OCI-LY1 (cell line): ENCODE measurements around the gene PPP2CA.

ENCODE experiments used
- H2AFZ ChIP-seq: fragments of 200-600 bp; sonication (generic), shearing (Covaris generic); 2 replicates; pipeline ENCODE4 v1.6.0; 2014; ENCODE audit warnings: antibody characterized with exemption, mild to moderate bottlenecking, low read length
- H3F3A ChIP-seq: fragments of 200-600 bp; sonication (generic), shearing (Covaris generic); 2 replicates; pipeline ENCODE4 v1.6.0; 2014; ENCODE audit warnings: mild to moderate bottlenecking, antibody characterized with exemption, low read length, moderate library complexity; ENCODE audit not compliant: insufficient read depth
- H3K27ac ChIP-seq: fragments of 200-600 bp; sonication (generic); 2 replicates; pipeline ENCODE4 v1.5.1; 2014; ENCODE audit warnings: low read length, mixed run types, mild to moderate bottlenecking, low read depth; ENCODE audit not compliant: poor library complexity, severe bottlenecking
- H3K27me3 ChIP-seq: fragments of 200-600 bp; sonication (generic); 2 replicates; pipeline ENCODE4 v1.6.0; 2014; ENCODE audit warnings: antibody characterized with exemption, mild to moderate bottlenecking, low read length, moderate library complexity; ENCODE audit not compliant: insufficient read depth
- H3K36me3 ChIP-seq: fragments of 200-600 bp; sonication (generic); 2 replicates; pipeline ENCODE4 v1.6.1; 2014; ENCODE audit warnings: mild to moderate bottlenecking, antibody characterized with exemption, low read length, moderate library complexity, mixed read lengths; ENCODE audit not compliant: insufficient read depth
- H3K4me1 ChIP-seq: fragments of 200-600 bp; sonication (generic); 2 replicates; pipeline ENCODE4 v1.5.1; 2014; ENCODE audit warnings: mild to moderate bottlenecking, low read length, moderate library complexity; ENCODE audit not compliant: insufficient read depth, severe bottlenecking
- H3K4me2 ChIP-seq: fragments of 200-600 bp; sonication (generic), shearing (Covaris generic); 2 replicates; pipeline ENCODE4 v1.6.1; 2014; ENCODE audit warnings: low read length
- H3K4me3 ChIP-seq: fragments of 200-600 bp; sonication (generic); 2 replicates; pipeline ENCODE4 v1.5.1; 2014; ENCODE audit warnings: low read length, low read depth, mild to moderate bottlenecking, mixed read lengths; ENCODE audit not compliant: poor library complexity, severe bottlenecking
- H3K79me2 ChIP-seq: fragments of 200-600 bp; shearing (Covaris generic); 2 replicates; pipeline ENCODE4 v1.6.1; 2016; ENCODE audit warnings: mixed run types, low read length, mixed read lengths; ENCODE audit not compliant: insufficient read depth
- H3K9ac ChIP-seq: fragments of 200-600 bp; sonication (generic), shearing (Covaris generic); 2 replicates; pipeline ENCODE4 v1.6.1; 2014; ENCODE audit warnings: mild to moderate bottlenecking, low read length, mixed read lengths
- H3K9me2 ChIP-seq: fragments of 200-600 bp; sonication (generic), shearing (Covaris generic); 2 replicates; pipeline ENCODE4 v1.6.1; 2014; ENCODE audit warnings: low read depth, mild to moderate bottlenecking, low read length, mixed read lengths
- H3K9me3 ChIP-seq: fragments of 200-600 bp; shearing (Covaris generic); 2 replicates; pipeline ENCODE4 v1.6.1; 2014; ENCODE audit warnings: low read length, mixed read lengths
- H4K20me1 ChIP-seq: fragments of 200-600 bp; sonication (generic), shearing (Covaris generic); 2 replicates; pipeline ENCODE4 v1.6.0; 2016; ENCODE audit warnings: mild to moderate bottlenecking, low read length; ENCODE audit not compliant: insufficient read depth
- EZH2 ChIP-seq: fragments of 200-600 bp; sonication (generic), shearing (Covaris generic); IDR thresholded peaks from 2 replicates; pipeline ENCODE4 v1.8.0; 2017; ENCODE audit warnings: borderline replicate concordance, mixed run types, mild to moderate bottlenecking, antibody characterized with exemption, low read length, moderate library complexity, mixed read lengths
- TF ChIP-seq, protein P1 (sequence below): fragments of 200-600 bp; sonication (generic), shearing (Covaris generic); IDR thresholded peaks from 2 replicates; pipeline ENCODE4 v1.5.1; 2017; ENCODE audit warnings: mild to moderate bottlenecking, antibody characterized with exemption, low read length, moderate library complexity, mixed read lengths

Gene PPP2CA

DNA sequence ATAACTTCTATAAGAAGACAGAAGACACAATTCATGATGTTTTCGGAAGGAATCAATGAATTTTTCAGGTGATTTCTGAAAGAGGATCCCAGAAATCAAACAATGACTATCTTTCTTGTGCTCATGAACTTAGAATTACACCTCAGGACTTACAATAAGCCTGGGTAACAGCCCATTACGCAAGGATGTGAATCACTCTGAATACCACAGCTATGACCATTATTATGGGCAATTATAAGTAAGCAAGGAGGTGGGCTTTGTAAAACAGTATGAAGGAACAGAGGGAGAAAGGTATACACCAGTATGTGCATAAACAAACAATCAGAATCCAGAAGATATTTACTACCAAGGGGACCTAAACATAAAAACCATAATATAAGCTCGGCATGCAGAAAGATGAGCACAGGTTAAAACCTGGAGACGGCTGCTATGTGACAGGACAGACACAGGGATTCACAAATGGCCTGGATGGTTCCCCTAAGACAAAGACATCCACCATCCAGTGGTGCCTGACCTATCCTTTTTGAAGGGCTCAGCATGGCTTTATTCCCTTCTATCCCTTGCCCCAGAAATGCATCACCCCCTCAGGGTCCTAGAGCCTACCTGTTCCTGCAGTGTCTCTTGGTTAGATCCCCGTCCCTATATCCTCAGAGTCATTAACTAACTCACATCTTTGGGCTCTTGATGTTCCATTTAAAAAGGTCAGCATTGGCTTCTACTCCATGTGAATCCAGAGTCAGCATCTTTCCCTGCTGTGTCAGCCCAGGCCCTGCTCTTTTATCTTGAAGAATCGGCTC lies 21.8 kb upstream of the PPP2CA start:
- H3K9me3 ChIP-seq, result no peaks in the 10 kb centered on the region
- H3K4me1 ChIP-seq, result no peaks in the 10 kb centered on the region
- no peaks in the 10 kb centered on the region for H3K79me2 ChIP-seq
- H4K20me1 ChIP-seq, result no peaks in the 10 kb centered on the region
- no peaks in the 10 kb centered on the region for H3F3A ChIP-seq
- no peak overlapping the region for H3K4me3 ChIP-seq
- H3K4me2 ChIP-seq, result no peak overlapping the region
- no peaks in the 10 kb centered on the region for H3K27me3 ChIP-seq
- H2AFZ ChIP-seq, result no peak overlapping the region
- no peak for TF ChIP-seq EZH2
- TF ChIP-seq, protein P1, sequence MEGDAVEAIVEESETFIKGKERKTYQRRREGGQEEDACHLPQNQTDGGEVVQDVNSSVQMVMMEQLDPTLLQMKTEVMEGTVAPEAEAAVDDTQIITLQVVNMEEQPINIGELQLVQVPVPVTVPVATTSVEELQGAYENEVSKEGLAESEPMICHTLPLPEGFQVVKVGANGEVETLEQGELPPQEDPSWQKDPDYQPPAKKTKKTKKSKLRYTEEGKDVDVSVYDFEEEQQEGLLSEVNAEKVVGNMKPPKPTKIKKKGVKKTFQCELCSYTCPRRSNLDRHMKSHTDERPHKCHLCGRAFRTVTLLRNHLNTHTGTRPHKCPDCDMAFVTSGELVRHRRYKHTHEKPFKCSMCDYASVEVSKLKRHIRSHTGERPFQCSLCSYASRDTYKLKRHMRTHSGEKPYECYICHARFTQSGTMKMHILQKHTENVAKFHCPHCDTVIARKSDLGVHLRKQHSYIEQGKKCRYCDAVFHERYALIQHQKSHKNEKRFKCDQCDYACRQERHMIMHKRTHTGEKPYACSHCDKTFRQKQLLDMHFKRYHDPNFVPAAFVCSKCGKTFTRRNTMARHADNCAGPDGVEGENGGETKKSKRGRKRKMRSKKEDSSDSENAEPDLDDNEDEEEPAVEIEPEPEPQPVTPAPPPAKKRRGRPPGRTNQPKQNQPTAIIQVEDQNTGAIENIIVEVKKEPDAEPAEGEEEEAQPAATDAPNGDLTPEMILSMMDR, result no peak
- no peak overlapping the region for H3K27ac ChIP-seq
- H3K36me3 ChIP-seq, result no peaks in the 10 kb centered on the region
- no peak overlapping the region for H3K9ac ChIP-seq
- no peaks in the 10 kb centered on the region for H3K9me2 ChIP-seq

- Histone ChIP-seq H3K9ac (no peak overlapping the region), H3K79me2 (no peaks in the 10 kb centered on the region), H3F3A (no peaks in the 10 kb centered on the region), H2AFZ (no peak overlapping the region), H3K9me2 (no peaks in the 10 kb centered on the region), H3K36me3 (no peaks in the 10 kb centered on the region), H3K9me3 (no peaks in the 10 kb centered on the region), H3K4me1 (no peaks in the 10 kb centered on the region), H3K4me2 (no peak overlapping the region), H3K4me3 (no peak overlapping the region), H3K27me3 (no peaks in the 10 kb centered on the region), H4K20me1 (no peaks in the 10 kb centered on the region), H3K27ac (no peak overlapping the region)
- TF ChIP-seq, protein P1, result no peak
- no peak for TF ChIP-seq EZH2
Measured at GRCh38 chr5:134246771-134247427, 21.0 kb upstream of the PPP2CA start.

DNA sequence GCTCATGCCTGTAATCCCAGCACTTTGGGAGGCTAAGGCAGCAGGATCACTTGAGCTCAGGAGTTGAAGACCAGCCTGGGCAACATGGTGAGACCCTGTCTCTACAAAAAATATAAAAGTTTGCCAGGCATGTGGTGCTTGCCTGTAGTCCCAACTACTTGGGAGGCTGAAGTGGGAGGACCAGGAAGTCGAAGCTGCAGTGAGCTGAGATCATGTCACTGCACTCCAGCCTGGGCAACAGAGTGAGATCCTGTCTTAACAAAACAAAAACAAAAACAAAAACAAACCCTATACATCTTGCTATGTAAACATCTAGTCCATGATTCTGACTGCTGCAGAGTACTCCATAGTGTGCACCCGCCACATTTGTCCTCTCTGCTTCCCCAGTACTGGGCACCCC lies 19.8 kb upstream of the PPP2CA start:
- Histone ChIP-seq H4K20me1 (no peaks in the 10 kb centered on the region), H3K4me3 (no peak overlapping the region), H3F3A (no peaks in the 10 kb centered on the region), H3K36me3 (no peaks in the 10 kb centered on the region), H3K9me2 (no peaks in the 10 kb centered on the region), H3K27me3 (no peaks in the 10 kb centered on the region), H3K79me2 (no peaks in the 10 kb centered on the region), H3K4me1 (no peaks in the 10 kb centered on the region), H3K9me3 (no peaks in the 10 kb centered on the region), H3K9ac (no peak overlapping the region), H3K27ac (no peak overlapping the region), H2AFZ (no peak overlapping the region), H3K4me2 (no peak overlapping the region)
- TF ChIP-seq, protein P1, result no peak
- TF ChIP-seq EZH2, result no peak
